Measurements from ENCODE around the gene B3GAT2.

The B3GAT2 gene

GRCh38 chr6:70900047-70900446, 56.8 kb downstream of the B3GAT2 start:
- DNase-seq (ENCODE audit: low read depth, low spot score), result no peak

GRCh38 chr6:70894001-70894400, 62.9 kb downstream of the B3GAT2 start:
- DNase-seq (ENCODE audit: low read depth, low spot score), result no peak

DNA sequence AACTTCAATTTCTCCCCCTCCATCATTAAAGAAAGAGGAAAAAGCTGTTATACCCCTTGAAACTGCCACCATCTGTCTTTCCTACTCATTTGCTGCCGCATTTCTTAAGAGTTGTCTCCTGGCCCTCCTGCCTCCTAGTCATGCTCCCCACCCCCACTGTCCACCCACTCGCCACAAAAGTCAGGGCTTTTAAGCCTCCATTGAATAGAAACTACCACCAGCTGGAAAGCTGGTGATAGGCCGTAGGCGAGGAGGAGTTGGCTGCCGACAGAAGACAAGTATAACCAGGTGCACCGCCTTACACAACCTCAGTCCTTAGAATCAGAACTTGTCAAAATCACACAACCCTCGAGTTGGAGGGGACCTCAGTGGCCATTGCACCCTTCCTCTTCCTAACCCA, 67.6 kb downstream of the B3GAT2 start:
- DNase-seq (ENCODE audit: low read depth, low spot score), result no peak

DNA sequence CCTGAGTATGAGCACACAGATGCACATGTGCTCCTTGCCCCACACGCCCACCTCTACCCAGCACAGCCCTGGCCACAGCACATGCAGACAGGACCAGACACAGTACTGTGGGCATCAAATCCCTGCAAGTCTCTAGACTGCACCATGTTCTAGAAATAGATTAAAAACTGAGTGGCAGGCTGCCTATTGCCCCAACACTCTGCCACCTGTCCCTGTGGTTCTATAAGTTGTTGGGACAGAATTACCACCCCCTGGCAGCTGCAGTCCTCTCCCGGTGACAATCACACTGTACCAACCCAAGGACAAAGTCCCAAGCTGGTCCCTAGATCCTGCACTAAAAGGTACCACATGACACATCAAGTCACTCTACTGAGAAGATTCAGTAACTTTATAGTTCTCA, 70.2 kb downstream of the B3GAT2 start:
- DNase-seq (ENCODE audit: low read depth, low spot score), result no peak

DNA sequence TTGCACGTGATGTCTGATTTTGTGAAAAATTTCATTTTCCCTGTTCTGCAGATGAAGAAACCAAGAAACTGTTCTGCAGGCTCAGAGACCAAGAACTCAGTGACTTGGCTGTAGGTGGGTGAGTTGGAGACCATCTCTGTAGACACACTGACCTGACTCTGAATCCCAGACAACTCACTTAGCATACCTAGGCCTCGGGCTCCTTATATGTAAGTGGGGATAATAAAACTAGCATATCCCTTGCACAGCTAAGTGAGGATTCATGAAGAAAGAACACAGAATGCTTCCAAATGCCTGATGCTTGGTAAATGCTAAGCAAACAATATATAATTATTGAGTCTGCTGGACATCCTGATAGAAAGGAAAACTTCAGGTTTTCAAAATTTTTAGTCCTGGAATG, 70.8 kb downstream of the B3GAT2 start:
- DNase-seq (ENCODE audit: low read depth, low spot score), result no peak

DNA sequence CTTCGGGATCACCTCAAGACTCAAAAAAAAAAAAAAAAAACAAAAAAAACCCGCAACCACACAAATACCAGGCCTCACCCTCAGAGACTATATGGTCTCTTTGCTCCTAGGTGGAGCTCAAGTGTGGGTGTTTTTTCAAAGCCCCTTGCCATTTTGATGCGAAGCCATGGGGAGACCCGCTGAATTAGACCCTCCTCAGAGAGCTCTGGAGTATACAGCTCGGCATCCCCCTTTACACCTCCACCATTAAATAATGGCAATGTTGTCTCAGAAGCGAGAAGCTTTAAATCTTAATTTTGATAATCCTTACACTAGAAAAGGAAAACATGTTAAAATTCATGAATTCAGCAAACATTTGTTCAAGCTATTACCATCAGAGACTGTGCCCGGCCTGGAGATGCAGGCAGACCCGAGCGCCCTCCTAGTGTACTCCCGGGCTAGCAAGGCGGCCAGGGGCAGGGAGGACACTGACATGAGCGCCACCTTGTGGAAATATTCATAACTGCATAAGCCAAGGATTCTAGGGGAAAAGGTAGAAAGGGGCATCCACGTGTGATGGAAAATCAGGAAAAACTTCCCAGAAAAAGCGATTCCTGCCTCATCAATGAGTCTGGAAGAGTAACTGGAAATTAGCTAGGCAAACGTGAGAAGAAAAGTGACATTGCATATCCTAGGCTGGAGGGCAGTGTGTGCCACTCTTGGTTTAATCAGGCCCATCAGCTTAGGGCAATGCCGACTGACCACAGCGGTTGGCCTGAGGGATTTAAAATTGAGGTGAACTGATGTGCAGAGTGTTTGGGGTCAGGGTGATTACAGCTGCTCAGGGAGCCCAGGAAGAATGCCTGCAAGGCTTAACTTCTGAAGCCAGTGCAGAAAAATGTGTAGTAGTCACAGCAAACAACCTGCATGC, 72.5 kb downstream of the B3GAT2 start:
- peak; percentile 82 for DNase-seq (ENCODE audit: low read depth, low spot score)

GRCh38 chr6:70879496-70879895, 77.4 kb downstream of the B3GAT2 start:
- DNase-seq (ENCODE audit: low read depth, low spot score), result no peak

DNA sequence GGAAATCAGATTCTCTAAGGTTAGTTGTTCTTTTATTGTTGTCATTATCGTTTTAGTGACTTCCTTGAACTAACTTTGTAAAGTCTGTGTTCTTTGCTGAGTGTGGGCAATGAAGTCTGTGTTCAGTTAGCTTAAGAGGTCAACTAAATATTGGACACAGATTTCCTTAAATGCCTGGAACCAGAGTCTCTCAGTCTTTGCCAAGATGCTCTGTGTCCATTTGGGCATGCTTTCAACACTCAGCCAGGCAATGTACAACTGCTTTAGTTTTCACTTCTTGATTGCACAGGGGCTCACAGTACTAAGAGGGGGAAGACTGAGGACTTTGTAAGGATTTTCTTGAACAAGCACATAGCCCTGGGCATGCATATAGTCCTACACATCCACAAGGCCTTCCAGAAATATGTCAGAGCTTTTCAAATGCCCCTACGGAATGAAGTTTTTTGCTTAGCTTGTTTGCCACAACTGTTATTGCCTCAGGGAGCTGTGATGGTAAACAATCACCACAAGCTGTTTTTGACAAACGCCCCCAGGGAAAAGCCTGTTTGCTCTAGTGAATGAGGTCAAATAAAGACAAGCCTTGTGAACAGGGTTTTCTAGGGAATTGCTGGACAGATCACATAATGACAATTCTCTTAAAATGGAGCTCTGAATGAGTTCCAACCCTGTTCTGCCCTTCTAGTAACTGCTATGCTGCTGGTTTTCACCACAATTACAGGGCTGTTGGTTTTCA, 82.5 kb downstream of the B3GAT2 start:
- peak; percentile 70 for DNase-seq (ENCODE audit: low read depth, low spot score)

DNA sequence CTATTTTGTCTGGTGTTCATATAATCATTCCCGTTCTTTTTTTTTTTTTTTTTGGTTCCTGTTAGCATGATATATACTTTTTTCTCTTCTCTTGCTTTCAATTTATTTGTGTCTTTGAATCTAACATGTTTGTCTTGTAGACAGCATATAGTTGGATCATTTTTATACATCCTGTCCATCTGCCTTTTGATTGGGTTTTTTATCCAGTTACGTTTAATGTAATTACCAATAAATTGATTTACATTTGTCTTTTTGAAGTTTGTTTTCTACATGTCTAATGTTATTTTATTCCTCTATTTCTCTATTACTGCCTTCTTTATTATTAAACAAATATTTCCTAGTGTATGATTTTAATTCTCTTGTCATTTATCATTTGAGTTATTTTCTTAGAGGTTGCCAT, 84.4 kb downstream of the B3GAT2 start:
- DNase-seq (ENCODE audit: low read depth, low spot score), result no peak

GRCh38 chr6:70864401-70864800, 92.5 kb downstream of the B3GAT2 start:
- no peak for DNase-seq (ENCODE audit: low read depth, low spot score)

- no peak for DNase-seq (ENCODE audit: low read depth, low spot score)
Measured at GRCh38 chr6:70863343-70863742, 93.5 kb downstream of the B3GAT2 start.

GRCh38 chr6:70860920-70861319, 95.9 kb downstream of the B3GAT2 start:
- no peak for DNase-seq (ENCODE audit: low read depth, low spot score)

DNA sequence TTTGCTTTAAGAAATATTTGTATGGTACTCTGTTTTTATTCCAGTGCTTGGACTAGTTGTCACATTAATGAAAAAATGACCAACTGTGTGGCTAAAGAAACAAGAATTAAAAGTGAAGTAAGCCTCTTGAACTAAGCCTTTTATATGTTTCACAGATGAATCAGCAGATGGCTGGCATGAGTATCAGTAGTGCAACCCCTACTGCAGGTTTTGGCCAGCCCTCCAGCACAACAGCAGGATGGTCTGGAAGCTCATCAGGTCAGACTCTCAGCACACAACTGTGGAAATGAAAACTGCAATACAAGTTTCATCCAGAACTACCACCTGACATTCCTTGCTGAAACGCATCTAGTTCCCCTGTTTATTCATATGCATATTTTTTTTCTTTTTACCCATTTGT, 96.8 kb downstream of the B3GAT2 start:
- DNase-seq (ENCODE audit: low read depth, low spot score), result no peak

DNA sequence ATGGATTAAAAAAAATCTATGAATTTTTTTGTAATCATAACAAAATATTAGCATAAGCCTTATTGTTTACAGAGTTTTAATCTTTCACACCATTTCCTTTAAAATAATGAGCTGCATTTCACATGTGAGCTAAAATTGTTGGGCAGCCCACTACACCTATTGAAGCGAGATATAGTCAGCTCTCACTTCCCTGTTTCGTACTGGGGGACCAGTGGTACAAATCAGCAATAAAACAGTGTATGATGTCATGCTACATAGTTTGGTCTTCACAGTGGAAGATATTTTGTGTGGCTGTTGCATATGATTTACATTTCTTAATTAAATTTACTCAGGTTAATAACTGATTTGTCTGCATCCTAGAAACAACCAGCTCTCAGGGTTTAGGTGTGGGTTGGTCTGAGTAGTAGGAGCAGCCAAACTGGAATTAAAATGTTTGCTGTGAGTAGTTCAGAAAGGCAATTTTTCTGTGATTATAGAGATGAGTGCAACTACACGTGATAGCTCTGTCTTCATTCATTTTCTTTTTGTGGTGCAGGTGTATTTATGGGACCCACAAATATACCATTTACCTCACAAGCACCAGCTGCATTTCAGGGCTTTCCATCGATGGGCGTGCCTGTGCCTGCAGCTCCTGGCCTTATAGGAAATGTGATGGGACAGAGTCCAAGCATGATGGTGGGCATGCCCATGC, 99.3 kb downstream of the B3GAT2 start:
- no peak for DNase-seq (ENCODE audit: low read depth, low spot score)

DNA sequence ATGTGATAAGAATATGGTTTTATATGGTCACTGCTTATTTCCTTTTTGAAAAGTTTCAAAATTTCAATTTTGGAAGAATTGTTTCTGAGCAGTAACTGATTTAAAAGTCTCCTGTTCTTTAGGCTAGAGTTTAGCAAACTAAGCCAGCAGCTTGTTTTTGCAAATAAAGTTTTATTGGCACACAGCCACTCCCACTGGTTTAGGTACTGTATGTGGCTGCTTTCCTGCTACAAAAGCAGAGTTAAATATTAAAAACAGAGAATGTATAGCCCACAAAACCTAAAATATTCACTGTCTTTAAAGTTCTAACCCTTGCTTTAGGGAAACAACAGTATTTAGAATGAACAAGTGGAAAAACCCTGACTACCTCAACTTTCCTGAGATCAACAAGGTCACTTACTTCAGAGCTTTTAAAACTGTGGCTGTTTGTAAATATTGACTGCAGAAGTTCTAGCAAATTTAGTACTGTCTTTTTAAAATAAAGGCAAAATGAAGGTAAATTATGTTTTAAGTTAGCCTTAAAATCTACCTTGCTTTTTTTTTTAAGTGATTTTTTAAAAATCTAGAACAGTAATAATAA, 104.1 kb downstream of the B3GAT2 start:
- no peak for DNase-seq (ENCODE audit: low read depth, low spot score)

DNA sequence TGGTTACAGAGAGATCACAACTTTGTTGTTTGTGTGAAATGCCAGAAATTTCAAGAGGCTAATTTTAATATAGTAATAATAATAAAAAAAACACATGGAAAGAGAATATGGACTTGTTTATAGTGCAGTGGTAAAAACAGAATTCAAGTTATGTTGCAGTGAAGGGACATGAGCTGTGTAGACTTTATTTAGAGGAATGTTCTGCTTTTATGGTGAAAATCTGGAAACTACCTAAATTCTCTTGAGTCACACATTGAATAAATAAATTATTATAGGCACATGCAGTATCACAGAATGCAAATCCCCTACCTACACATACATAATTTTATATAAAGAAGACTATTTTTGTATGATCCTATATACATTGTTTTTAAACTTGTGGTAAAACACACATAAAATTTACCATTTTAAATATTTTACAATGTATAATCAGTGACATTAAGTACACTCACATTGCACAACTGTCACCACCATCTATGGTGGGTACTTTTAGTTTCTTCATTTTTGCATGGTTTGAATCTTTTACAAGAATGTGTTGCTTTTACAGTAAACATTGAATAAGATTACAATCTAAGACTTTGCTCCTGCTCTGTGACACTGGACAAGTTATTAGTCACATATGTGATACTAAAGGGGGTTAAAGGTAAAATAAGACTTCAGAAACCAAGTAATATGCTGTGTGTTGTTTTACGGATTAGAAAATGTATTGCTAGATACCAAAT, 107.4 kb downstream of the B3GAT2 start:
- no peak for DNase-seq (ENCODE audit: low read depth, low spot score)

GRCh38 chr6:70847106-70848084, 109.5 kb downstream of the B3GAT2 start:
- no peak for DNase-seq (ENCODE audit: low read depth, low spot score)

GRCh38 chr6:70846207-70846835, 110.5 kb downstream of the B3GAT2 start:
- peak; percentile 21 for DNase-seq (ENCODE audit: low read depth, low spot score)

DNA sequence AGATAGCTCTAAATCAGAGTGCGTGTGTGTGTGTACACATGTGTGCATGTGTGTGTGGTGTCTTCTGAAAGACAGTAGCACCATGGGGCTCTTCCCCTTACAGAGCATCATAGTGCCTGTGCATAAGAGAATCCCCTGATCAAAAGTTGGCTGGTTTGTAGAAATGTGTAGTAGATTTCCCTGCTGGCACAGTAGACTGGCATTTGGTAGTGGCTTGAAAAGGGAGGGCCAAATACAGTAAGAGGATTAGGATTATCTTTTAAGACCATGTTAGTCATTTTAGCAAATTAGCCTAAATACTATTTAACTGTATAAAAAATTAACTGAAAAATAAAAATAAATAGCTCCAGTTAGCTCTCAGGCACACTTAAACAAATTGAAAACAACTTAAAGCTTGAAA, 112.6 kb downstream of the B3GAT2 start:
- DNase-seq (ENCODE audit: low read depth, low spot score), result no peak

Measured in ELF-1 (cell line).